Ovary (tissue), 3 donors: ENCODE results near the gene GRID1.

Source experiments
- CTCF ChIP-seq, 3 donors: fragments of 450-650 bp in 2 of 3; fragments of 200-600 bp in 1 of 3; IDR thresholded peaks; one replicate each; pipeline versions ENCODE4 v1.5.1 to v1.8.0; 2016 to 2022; ENCODE audit warnings: antibody characterized with exemption in 3 of 3, mild to moderate bottlenecking in 1 of 3
- EP300 ChIP-seq: sonication (generic); formaldehyde crosslinking; IDR thresholded peaks from one replicate; pipeline ENCODE4 v1.6.1; 2017; ENCODE audit warnings: antibody characterized with exemption
- POLR2A ChIP-seq: fragments of 450-650 bp; IDR thresholded peaks from one replicate; pipeline ENCODE4 v1.6.1; 2017; ENCODE audit warnings: antibody characterized with exemption, mild to moderate bottlenecking, moderate library complexity
- donor health status: DM: no; HTN: no; CAD: no.

DNA sequence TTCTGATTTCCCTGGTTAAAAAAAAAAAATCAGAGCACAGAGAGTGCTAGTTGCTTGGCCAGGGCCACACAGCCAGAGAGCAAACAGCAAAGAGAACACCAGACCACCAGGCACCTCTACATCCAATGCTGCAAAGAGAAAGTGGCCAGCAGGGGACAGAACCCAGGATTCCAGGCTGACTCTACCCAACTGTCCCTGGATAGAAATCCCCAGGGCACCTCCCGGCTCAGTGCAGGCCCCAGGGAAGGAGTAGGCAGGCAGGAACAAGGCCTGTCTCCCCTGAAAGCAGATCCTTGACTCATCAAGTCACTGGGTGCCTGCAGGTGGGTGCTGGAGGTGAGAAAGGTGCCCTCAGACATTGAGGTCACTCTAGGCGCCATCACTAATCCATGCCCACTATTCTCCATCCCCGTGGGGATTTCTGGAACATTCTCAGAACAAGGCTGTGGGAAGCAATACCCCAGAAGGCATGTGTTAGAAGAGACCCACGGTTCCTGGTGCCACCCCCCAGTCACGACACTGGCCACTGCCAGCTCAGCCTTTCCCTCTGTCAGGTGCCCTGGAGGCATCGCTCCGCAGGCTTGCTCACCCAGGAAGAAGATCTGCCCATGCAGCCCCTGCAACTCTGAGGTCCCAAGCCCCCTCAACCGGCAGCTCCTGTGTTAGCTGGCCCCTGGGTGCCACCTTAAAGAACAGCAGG is 154.8 kb downstream of the GRID1 start:
- TF ChIP-seq CTCF (IDR thresholded peaks at IDR 0.05) (no peak), POLR2A (no peak), EP300 (no peak)
